GM21526 (cell line): ENCODE measurements around the gene HECA.
"Not testable (repeated sequence)": the region's sequence is repeated elsewhere in the genome, so short reads cannot be mapped to it uniquely, and the experiment has no call there.

Experiments used
- ATAC-seq: cut with Tn5 transposase; IDR thresholded peaks from one replicate; pipeline ENCODE4 v1.9.1; 2021; ENCODE audit warnings: moderate library complexity; ENCODE audit not compliant: unreplicated experiment, low FRiP score

Gene HECA

DNA sequence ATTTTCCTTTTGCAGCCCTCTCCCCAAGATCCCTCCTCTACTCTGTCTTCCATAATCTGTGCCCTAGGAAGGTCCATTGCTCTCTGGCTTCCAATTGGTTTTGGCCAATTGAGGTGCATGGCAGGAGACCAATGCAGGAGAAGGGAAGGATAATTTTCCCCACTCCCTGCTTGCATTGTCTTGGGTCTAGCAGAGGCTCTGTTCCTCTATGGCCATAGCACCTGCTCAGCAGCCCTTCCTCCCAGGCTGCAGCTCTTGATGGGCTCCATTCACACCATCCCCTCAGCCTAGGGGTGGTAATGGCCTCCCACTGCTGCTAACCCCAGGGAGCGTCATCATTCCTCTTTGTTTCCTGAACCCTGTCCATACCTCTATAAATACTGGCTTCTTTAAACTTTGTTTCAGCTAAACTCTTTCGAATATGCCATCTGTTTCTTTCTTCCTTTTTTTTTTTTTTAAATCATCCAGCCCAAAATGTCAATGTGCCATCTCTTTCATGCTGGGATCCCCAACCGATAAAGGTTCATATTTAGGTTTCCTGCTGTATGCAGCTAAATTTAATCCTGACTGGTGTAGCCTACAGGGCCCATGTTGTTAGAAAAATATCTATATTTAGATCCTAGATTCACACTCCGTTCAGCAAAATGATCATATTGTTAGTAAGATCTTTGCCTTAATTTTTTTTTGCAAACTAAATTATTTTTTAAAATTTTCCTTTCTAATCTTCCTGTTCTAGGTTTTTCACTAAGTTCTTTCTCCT is 63.8 kb downstream of the HECA start:
- ATAC-seq: no peak

DNA sequence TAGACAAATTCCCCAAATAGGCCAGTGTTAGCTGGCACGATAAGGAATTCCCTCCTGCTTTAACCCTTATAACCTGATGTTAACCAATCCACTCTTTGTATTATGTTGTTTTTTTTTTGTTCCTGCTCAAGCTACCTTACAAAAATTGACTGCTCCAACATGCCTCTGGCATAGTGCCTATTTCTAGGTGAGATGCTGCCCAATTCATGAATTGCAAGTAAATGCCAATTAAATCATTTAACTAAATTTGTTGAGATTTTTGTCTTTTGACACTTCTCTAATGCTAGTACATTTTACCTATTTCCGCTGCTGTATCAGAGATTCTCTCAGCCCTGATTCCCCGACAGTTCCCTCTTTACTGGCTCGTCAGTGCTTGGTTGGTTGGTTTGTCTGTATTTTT is 66.5 kb downstream of the HECA start:
- no peak for ATAC-seq

DNA sequence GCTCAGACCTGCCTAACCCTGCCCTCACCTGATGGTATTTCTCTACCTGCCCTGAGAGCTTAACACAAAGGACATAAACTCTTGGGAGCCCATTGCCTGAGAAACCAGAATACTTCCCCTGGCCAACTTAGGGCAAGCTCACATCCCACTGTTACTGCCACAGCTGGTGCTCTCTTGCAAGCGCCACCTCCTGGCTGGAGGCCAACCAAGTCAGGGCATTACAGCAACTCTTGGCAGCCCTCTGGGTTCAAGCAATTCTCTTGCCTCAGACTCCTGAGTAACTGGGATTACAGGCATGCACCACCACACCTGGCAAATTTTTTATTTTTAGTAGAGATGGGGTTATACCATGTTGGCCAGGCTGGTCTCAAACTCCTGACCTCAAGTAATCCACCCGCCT is 70.1 kb downstream of the HECA start:
- no peak for ATAC-seq

DNA sequence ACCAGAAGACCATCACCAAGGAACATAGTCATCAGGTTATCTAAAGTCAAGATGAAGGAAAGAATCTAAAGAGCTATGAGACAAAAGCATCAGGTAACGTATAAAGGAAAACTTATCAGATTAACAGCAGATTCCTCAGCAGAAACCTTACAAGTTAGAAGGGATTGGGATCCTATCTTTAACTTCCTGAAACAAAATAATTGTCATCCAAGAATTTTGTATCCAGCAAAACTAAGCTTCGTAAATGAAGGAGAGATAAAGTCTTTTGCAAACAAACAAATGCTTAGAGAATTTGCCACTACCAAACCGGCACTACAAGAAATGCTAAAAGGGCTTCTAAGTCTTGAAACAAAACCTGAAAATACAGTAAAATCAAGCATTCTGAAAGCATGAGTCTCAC is 71.0 kb downstream of the HECA start:
- ATAC-seq: no peak

DNA sequence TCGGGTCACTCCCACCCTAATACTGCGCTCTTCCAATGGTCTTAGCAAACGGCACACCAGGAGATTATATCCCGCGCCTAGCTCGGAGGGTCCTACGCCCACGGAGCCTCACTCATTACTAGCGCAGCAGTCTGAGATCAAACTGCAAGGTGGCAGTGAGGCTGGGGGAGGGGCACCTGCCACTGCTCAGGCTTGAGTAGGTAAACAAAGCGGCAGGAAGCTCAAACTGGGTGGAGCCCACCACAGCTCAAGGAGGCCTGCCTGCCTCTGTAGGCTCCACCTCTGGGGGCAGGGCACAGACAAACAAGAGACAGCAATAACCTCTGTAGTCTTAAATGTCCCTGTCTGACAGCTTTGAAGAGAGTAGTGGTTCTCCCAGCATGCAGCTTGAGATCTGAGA is 75.9 kb downstream of the HECA start:
- ATAC-seq: not testable (repeated sequence)

DNA sequence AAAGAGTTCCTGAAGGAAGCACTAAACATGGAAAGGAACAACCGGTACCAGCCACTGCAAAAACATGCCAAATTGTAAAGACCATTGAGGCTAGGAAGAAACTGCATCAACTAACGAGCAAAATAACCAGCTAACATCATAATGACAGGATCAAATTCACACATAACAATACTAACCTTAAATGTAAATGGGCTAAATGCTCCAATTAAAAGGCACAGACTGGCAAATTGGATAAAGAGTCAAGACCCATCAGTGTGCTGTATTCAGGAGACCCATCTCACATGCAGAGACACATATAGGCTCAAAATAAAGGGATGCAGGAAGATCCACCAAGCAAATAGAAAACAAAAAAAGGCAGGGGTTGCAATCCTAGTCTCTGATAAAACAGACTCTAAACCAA is 77.6 kb downstream of the HECA start:
- ATAC-seq: not testable (repeated sequence)

DNA sequence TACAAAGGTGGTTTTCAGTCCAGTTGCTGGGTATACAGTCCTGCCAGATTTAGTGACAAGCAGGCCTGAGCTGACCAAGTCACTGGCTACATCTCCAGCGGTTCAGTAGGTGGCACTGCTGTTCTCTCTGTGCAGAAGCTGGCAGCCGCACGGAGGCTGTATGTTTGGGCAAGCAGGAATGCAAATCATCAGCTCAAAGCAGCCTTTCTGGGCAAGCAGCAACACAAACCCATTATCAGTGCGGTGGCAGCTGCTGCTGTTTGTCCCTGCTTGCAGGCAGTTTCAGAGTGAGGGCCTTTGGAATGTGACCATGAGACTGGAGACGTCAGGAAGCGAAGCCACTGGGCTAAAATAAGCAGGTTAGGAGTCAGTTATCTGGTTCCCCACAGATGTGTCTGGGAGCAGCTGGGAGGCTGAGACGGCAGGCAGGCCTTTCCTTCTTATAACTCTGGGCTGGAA is 84.4 kb downstream of the HECA start:
- ATAC-seq: peak; percentile 100

DNA sequence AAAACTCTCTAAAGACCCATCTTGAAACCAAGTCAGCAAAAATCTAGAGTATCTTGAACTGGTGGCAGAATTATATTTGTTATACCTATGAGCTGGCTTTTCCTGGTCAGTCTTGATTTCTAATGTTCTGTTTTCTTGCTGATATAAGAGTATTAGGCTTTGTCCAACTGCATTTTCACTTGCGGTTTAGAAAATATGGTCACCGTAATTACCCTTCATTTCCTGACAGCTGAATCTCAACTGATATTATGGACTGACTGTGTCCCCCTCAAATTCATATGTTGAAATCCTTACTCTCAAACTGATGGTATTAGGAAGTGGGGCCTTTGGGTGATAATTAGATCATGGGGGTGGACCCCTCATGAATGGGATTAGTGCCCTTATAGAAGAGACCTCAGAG is 84.9 kb downstream of the HECA start:
- no peak for ATAC-seq

DNA sequence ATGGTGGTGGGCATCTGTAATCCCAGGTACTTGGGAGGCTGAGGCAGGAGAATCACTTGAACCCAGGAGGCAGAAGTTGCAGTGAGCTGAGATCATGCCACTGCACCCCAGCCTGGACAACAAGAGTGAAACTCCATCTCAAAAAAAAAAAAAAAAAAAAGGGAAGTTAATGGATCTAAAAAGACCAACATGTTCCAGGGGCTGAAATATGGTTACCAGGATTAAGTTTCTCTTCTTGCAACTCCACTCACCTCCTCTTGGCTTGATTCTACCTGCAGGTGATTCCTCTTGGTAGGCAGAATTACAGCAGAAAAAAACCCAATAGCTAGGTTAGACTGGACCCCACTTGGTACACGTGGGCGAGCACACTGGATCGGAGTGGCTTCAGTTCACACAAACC is 93.5 kb downstream of the HECA start:
- ATAC-seq: not testable (repeated sequence)
